NCI-H774 (cell line): Measurements from ENCODE around the gene GPR39.
A peak's percentile ranks its signal among the peaks of the same experiment; 100 is the strongest.

Experiments used
- DNase-seq: peaks from one replicate; lab custom pipeline; 2025; lab: John Stamatoyannopoulos, UW

GPR39 gene

DNA sequence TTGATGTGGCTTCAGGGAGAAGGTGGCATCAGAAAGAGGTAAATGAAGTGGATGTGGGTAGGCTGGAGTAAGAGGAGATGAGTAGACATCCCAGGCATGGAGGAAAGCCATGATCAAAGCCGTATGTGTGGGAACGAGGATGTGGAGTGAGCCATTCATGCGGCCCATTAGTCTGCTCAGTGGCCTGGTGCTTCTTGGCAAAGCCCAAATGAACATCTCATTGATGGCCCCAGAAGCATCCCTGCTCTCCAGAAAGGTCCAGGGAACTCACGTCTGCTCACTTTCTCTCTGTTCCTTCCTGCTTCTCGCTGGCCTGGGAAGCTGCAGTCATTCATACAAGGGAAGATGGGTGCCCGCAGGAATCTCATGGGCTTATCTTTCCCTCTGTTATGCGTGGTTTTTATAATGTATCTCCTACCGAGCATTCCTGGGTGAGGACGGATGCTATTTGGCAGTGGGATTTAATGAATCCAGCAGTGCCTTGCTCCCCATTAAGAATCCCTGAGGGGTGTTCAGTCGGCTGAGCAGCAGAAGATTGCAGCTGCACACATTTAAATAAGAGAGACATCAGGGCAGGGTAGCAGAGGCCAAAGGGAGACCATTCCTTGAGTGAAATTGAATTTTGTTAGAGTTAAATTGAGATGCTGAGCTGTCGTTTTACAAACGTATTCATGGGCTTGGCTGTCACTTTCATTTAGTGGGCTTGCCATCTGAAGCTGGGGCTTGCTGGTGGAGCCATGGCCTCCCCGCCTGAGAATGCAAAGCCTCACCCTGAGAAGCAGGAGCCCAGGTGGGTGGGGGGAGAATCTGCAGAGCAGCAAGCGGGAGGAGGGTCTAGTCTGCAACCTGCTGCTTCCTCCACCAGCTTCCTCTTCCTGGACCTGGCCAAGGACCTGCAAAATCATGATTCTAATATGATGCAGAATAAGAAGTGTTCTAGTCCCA lies 188.9 kb downstream of the GPR39 start:
- DNase-seq = no peak

DNA sequence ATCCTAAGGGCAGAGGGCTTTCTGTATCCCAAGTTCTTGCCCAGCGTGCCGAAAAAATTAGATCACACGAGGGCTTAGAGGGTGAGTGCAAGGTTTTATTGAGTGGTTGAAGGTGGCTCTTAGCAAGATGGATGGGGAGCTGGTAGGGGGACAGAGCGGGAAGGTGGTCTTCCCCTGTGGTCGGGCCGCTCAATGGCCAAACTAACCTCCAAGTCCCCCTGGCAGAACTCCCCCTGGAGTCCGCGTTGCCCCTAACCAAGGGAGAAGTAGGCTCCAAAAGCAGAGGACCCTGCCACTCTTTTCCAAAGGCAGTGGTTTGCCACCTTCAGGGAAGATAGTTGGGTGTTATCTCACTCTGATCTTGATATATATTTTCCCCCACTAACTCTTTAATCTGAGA lies 190.0 kb downstream of the GPR39 start:
- DNase-seq = no peak

DNA sequence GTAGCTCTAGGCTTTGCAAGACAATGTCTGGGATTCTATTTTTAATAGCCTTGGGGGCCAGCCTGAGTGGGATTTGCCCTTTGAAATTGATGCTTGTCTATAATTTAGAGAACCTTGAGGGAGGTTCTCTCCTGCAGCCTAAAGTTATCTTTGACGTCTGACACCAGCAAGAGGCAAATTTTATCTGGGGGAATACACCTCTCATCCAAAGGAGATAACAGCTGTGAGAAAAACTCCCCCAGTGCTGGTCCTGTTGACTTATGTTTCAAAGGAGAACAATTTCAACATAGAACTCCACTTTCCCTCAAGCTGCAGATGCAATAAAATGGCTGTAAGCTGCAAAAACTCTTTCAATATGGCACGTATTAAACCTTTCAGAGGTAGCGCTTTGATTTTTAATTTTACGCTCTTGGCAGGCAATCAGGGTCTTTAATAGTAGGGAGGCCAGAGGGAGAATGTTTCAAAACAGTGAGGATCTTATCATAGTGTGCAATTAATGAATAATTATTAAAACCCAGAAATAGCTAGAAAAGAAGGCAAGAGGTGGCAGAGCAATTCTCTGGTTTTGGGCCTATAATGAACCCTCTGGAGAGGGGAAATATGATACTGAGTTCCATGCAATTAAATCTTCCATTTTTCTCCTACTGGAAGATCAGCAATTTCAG lies 191.0 kb downstream of the GPR39 start:
- no peak for DNase-seq

DNA sequence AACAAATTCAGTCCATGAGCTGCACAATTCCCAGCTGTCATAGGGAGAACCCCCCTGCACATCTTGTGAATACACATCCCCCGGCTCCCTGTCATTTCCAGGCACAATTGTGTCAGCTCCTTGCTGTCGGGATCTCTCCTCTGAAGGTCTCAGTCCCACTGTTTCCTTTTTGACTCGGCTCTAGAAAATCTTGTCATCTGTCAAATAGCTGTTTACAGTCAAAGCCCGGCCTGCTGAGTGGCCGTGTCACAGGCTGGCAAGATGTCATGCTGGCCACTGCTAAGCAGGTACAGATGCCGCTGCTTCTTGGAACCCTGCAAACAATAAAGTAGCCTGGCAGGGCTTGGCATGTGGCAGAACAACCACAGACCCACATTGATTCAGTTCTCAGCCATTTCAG lies 191.7 kb downstream of the GPR39 start:
- DNase-seq = no peak

DNA sequence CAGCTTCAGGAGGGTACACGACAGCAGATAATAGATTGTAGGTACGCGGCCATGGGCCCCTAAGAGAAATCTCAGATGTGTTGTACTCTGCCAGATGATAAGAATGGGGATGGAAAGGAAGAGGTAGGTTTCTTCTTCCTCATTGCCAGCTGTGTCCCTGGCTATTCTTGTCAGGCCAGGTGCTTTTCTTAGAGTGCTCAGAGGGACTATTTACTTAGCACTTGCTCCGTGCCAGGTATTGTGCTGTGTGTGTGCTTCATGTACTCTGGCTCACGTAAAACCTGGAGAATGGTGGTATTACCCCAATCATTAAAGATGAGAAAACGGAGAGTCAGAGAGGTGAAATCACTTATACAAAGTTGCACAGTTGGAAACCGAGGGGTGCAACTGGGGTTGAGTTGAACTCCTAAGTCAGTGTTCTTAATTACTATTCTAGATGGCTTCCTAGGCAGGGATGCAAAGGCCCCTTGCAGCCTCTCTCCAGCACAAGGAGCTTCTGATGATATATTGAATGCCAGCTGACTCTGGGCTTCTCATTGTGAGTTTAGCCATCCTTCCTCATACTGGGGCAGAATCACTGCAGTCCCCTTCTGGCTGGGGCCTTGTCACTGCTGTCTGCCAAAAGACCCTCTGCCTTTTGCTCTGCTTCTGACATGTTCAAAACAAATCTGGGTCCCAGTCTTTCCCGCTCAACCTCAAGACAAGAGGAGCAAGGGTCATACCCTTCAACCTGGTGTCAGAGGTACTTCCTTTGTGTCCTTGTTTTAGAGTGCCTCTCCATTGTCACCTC lies 192.7 kb downstream of the GPR39 start:
- peak; percentile 53 for DNase-seq

DNA sequence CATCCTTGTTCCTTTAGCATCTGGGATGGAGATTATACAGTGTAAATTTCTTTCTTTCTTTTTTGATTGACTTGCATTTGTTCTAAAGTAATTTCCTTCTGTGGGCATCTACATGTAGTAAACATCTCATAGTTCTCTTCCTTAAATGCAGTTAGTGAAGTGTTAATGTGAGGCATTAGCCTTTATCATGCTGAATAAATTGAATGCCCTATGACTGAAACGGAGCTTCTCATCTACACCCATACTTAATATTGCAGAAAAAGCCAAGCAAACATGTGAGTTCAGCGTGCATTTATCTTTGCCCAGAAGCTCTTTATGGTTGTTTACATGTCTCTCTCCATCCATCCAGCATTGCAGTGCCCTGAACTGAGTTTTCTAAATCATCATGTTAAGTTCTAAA lies 195.1 kb downstream of the GPR39 start:
- DNase-seq = no peak

DNA sequence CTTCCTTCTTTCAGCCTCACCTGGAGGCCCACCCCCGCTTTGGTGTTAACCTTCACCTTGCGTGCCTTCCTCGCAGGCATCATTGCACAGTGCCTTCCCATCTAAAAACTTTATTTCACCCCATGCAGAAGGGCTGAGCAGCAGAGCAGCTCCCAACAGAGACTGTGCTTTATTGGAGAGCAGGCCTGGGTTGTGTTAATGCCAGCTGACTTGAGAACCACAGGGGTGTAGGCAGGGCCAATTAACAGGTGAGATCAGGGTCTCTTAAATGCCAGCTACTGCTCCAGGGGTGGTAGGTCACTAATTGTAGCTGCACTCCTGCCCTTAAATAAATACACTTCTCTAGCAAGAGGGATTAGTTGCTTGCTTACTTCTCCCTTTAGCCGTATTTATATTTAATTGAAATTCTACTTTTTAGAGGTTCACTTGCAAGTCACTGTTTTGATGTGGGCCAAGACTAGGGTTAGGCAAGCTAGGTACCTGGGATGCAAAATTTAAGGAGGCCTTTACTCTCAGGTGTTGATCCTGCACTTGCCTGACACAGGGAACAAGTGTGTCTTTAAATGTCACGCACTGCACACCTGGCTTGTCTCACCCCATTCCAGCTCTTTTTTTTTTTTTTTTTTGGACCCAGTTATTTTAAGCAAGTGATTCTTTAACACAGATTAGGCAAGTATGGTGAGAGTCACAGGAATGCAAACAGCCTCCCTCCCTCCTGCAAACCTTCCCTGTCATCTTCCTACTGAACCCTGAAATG lies 198.9 kb downstream of the GPR39 start:
- peak; percentile 46 for DNase-seq

DNA sequence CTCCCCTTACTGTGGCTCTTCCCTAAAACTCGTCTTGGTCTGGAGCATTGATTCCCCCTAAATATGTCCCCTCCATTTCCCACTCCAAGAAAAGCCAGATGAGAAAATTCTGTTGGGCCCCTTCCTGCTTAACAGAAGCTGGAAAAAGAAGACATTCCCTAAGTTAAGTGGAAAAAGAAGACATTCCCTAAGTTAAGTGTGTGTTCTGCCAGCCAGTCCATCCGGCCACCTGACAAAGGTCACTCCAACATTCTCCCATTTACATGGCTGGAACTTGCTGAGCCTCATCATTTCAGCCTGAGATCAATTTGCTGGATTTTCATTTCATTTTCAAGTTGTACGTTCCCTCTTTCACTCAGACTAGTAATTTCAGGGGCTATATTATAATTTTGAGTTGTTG lies 201.4 kb downstream of the GPR39 start:
- no peak for DNase-seq

DNA sequence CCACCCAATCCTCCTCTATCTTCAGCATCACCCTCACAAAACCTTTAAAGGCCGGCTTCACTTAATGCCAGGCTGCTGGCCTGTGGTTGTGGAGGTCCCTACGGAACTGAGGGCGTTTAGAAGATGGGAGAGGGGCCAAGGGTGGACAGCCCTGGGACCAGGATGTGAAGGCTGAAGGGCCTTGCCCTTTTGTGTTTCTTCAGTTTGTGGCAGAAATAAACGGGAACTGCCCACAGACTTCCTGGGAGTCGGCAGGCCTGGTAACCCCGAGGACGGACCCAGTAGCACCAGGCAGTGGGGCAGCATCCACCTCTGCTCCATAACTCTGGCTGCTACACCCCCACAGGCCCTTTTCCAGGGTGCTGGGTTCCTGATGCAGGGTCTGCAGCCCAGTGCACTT lies 202.1 kb downstream of the GPR39 start:
- no peak for DNase-seq

DNA sequence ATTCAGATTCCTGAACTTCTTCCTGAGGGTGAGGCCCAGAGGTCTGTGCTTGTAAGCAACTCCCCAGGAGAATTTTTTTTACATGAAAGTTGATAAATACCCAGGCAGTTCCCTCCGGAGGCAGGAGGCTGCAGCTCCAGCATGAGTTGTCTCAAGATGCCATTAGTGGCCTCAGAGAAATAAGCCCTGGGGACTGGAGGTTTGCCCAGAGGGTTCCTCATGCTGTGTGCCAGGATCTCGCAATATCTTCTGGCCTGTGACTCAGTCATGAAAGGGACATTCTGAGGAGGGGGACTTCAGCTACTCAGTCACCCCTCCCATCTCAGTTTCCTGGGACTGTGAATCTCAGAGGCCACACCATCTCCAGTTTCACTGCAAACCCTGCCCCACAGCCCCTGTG lies 203.5 kb downstream of the GPR39 start:
- DNase-seq = no peak

DNA sequence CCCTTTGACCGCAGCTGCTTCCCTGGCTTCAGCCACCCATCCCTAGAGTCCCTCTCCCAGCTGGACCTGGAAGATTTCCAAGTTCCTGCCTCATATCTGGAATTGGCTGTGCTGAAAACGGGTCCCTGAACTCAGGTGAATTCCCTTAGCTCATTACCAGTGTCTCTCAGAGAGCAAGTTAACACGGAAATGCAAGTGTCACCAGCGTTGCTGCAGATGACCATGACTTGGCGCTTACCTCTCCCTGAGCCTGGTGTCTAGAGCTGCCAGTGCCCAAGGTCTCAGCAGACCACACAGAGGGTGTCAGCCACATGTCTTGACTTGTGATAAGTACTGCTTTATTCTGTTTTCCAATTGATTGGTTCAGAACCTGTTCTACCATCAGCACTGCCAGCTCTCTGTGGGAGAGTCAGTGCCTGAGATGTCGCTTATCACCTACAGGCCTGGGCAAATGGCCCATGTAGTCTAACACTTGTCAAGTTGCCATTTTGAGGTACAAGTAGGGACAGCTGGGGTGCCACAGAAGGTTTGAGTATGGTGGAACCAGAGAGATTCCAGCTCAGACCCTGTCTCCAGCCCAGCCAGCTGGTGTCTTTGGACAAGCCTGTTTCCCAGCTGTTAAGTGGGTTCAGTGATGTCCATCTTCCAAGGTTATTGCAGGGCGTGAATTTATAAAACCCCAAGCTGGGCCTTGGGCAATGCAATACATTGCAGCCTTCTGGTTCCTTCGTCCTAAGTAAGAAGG lies 204.7 kb downstream of the GPR39 start:
- peak; percentile 12 for DNase-seq

DNA sequence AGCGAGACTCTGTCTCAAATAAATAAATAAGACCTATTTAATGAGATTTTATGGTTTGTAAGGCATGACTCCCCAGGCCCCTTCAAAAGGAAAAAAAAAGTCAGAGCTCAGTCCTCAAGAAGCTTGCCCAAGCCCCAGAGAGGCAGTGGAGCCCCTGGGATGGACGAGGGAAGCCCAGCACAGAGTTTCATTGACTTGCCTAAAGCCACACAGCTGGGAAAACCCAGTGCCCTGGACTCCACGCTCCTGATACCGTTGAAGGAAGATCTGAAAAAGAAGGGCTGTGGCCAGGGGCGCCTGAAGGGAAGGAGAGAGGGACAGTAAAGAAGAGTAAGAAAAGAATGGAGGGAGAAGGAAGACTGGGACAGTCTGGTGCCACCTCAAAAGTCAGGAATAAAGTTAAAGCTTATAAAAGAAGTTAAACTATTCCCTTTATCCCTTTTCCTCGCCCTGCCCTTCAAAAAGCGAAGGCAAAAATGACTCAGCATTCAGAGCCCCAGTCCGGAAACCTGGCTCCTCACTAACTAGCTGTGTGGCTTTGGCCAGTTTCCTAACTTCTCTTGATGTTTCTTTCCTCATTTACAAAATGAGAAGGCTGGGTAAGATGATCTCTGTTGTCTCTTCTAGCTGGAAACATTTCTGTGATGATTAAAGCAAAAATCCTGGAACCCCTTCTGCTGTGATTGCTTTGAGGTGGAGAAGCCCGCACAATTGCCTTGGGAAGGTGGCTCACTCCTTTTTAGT lies 206.7 kb downstream of the GPR39 start:
- DNase-seq = no peak

DNA sequence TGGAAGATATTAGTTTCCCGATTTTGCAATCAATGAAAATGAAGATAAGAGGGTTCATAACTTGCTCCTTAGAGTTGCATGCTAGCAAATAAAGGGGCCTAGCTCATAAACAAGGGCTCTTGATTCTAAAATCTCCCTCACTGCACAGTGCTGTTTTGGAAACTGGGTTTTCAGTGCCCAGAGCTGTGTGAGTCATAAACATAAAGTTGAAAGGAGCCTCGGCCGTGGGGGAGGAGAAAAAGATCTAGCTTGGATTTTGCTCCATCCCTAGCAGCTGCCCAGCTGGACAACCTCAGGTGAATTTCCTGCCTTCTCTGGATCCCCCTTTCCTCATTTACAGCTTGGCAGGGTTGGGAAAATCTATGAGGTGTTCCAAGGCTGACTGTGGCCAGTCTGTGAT lies 210.9 kb downstream of the GPR39 start:
- no peak for DNase-seq

DNA sequence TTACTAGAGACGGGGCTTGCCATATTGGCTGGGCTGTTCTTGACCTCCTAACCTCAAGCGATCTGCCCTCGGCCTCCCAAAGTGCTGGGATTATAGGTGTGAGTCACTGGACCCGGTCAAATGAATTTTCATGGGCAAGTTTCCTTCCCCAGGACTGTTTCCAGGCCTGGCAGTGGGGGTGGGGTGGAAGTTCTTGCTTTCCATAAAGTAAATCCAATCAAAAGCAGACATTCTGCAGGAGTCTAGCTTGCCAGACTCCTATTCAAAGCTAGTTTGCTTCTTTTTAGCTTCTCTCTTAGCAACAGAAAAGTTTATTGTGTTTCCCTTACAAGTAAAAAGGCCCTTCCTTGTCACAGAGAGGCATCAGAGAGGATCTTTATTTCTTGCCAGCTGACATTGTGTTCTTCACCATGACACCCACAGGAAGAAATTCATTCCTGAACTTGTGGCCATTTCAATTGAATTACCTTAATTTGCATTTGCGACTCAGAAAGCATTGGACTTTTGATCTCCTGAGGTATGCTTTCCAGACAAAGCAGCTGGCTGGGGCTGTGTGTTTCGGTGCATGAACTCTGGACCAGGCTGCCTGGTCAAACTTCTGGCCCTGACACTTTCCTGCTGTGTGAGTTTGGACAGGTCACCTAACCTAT lies 215.5 kb downstream of the GPR39 start:
- no peak for DNase-seq

DNA sequence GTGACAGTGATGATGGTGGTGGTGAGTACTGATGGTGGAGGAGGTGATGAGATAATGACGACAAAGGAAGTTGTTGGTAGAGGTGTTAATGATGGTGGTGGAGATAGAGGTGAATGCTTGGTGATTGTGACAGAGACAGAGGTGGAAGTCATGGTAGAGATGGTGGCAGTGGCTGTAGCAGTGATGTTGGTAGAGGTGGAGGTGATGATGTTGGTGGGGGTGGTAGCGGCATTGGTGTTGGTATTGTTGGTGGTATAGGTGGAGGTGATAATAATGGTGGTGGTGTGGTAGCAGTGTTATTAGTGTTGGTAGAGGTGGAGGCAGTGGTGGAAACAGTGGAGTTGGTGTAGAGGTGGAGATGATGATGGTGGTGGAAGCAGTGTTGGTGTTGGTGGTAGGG lies 217.0 kb downstream of the GPR39 start:
- no peak for DNase-seq

DNA sequence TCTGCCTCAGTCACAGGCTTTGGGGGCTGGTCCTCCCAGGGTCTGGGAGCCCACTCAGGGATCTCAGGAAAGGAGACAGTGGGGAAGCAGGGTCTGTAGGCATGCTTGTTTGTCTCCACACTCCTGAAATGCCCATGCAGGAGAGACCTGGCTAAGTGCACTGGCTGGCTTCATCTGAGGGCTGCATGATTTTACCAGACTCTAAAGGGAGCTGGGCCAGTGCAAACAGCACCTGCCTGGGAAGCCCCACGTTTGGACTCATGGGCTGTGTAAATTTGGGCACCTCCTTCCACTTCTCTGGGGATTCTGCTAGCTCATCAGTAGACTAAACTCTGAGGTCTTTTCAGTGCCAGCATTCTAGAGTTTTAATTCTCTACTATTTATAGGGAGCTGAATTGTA lies 219.7 kb downstream of the GPR39 start:
- DNase-seq = no peak

DNA sequence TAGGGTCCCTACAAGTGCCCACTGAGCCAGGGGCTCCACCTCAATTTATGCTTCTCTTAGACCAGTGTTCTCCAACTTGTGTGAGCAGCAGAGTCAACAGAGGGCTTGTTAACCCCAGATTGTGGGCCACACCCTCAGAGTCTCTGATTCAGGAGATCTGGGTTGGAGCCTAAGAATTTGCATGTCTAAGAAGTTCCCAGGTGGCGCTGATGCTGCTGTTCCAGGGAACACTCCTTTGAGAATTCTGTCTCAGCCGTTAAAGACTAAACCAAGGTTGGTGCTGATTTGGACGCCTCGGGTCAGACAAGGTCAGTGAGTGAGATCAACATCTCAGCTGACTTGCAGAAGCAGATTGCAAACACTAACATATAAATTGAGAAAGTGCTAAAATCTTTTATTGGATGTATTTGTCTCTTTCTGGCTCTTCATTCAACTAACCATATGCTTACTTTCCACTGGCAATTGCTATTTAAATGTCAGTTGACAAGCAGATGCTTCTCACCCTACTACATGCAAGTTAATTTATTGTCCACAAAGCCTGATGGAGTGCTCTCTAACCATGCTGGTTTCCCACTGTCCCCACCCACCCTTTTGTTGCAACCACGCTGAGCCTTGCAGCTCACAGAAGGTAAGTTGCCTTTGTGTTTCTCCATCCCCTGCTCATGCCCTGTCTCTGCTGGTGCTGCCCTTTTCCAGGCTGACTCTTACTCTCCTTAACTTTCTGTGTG lies 221.9 kb downstream of the GPR39 start:
- DNase-seq = peak; percentile 68

DNA sequence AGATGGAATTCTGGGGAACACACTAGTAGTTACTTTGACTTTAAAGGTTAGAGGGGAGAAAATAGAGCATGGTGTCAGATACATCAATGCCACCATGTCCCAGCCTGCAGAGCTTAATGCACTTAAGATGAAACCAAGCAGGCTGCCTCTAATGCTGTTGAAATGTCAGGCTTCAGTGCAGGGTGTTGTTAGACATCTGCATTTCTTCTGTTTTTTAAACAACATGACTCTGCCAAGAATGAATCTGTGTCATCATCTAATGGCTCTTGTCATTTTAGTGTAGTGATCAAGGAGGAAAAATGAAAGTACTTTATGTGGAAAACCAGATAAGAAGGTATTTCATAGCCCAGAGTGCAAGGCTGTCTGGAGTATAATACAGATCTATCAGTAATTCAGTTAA lies 223.5 kb downstream of the GPR39 start:
- DNase-seq = no peak

DNA sequence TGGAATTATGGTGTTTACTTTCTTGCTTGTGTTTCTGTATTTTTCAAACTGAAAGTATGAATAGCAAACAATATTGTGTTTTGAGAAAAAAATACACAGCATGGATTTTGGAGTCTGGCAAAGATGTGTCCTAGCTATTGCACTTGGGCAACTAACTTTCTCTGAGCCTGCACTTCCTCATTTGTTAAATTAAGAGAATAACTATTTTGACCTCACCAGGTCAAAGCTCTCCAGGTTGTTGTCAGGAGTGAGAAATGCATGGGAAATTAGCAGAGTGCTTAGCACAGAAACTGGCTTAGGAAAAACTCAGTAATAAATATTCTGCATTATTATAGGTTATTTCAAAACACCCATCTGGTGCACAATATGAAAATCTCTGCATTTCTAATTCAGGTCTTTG lies 225.2 kb downstream of the GPR39 start:
- no peak for DNase-seq
